GM23338 (cell line): ENCODE data around the gene PRR12. TPM values are rescaled to one million over a fixed set of nuclear protein-coding genes. Genes with fewer than 3 reads are reported as not detected.

ENCODE experiments used
- ATAC-seq: fragments of 200-7000 bp; cut with Tn5 transposase; 3 replicates; pipeline ENCODE4 v1.9.1; 2020
- DNase-seq: peaks from one replicate; pipeline ENCODE4 v3.0.0-alpha.2; 2015; ENCODE audit warnings: low spot score
- H2AFZ ChIP-seq: fragments of 200-600 bp; sonication (generic); 2 replicates; pipeline ENCODE4 v1.8.0; 2016; ENCODE audit warnings: antibody characterized with exemption, mild to moderate bottlenecking, moderate library complexity
- H3F3A ChIP-seq: fragments of 200-600 bp; sonication (generic); replicated peaks from 2 replicates; pipeline ENCODE4 v1.8.0; 2017; ENCODE audit warnings: antibody characterized with exemption, mixed run types, low read depth
- H3K27ac ChIP-seq: fragments of 200-600 bp; sonication (generic); 2 replicates; pipeline ENCODE4 v1.6.1; 2016; ENCODE audit warnings: low read depth
- H3K27me3 ChIP-seq: fragments of 200-600 bp; sonication (generic); 2 replicates; pipeline ENCODE4 v1.8.0; 2016; ENCODE audit warnings: mild to moderate bottlenecking, mixed run types, moderate library complexity; ENCODE audit not compliant: insufficient read depth
- H3K36me3 ChIP-seq: fragments of 200-600 bp; sonication (generic); 2 replicates; pipeline ENCODE4 v1.8.0; 2016; ENCODE audit warnings: mild to moderate bottlenecking; ENCODE audit not compliant: insufficient read depth
- H3K4me1 ChIP-seq: fragments of 200-600 bp; sonication (generic); 2 replicates; pipeline ENCODE4 v1.8.0; 2016; ENCODE audit warnings: mild to moderate bottlenecking, moderate library complexity; ENCODE audit not compliant: insufficient read depth
- H3K4me2 ChIP-seq: fragments of 200-600 bp; sonication (generic); 2 replicates; pipeline ENCODE4 v1.7.1; 2017; ENCODE audit warnings: mixed run types
- H3K4me3 ChIP-seq: fragments of 200-600 bp; sonication (generic); 2 replicates; pipeline ENCODE4 v1.6.1; 2016; ENCODE audit warnings: mixed run types
- H3K79me2 ChIP-seq: fragments of 200-600 bp; sonication (generic); replicated peaks from 2 replicates; pipeline ENCODE4 v1.8.0; 2017; ENCODE audit warnings: mild to moderate bottlenecking; ENCODE audit not compliant: insufficient read depth
- H3K9me2 ChIP-seq: fragments of 200-600 bp; sonication (generic); 2 replicates; pipeline ENCODE4 v1.8.0; 2017; ENCODE audit not compliant: insufficient read depth
- H4K20me1 ChIP-seq: fragments of 200-600 bp; sonication (generic); replicated peaks from 2 replicates; pipeline ENCODE4 v1.8.0; 2017; ENCODE audit warnings: mild to moderate bottlenecking; ENCODE audit not compliant: insufficient read depth
- H3K27ac Mint-ChIP-seq: 2 replicates; pipeline ENCODE4 v1.8.0; 2020; ENCODE audit warnings: inconsistent platforms, mild to moderate bottlenecking, moderate library complexity, mixed read lengths
- H3K27me3 Mint-ChIP-seq: 3 replicates; pipeline ENCODE4 v1.8.0; 2022; ENCODE audit warnings: low read depth, mild to moderate bottlenecking, moderate library complexity, mixed read lengths, inconsistent platforms; ENCODE audit not compliant: insufficient read depth, poor library complexity
- H3K36me3 Mint-ChIP-seq: 3 replicates; pipeline ENCODE4 v1.8.0; 2021; ENCODE audit warnings: low read depth, mild to moderate bottlenecking, inconsistent platforms, moderate library complexity, mixed read lengths
- H3K4me1 Mint-ChIP-seq: 3 replicates; pipeline ENCODE4 v1.8.0; 2020; ENCODE audit warnings: mild to moderate bottlenecking, inconsistent platforms, mixed read lengths
- H3K4me3 Mint-ChIP-seq: 3 replicates; pipeline ENCODE4 v1.8.0; 2021; ENCODE audit warnings: moderate library complexity, mild to moderate bottlenecking, inconsistent platforms, mixed read lengths
- H3K9me3 Mint-ChIP-seq: 3 replicates; pipeline ENCODE4 v1.8.0; 2020; ENCODE audit warnings: moderate library complexity, mild to moderate bottlenecking, inconsistent platforms, mixed read lengths
- CREB1 ChIP-seq: fragments of 250-450 bp; sonication (Bioruptor Pico); IDR thresholded peaks from 2 replicates; pipeline ENCODE4 v1.5.0; 2020; ENCODE audit warnings: low read depth, mild to moderate bottlenecking, moderate library complexity
- EZH2 ChIP-seq: fragments of 200-600 bp; sonication (generic); IDR thresholded peaks from one replicate; pipeline ENCODE4 v1.8.0; 2017; ENCODE audit warnings: antibody characterized with exemption, mild to moderate bottlenecking, low read depth; ENCODE audit not compliant: unreplicated experiment
- EZH2phosphoT487 ChIP-seq: fragments of 200-600 bp; sonication (generic); IDR thresholded peaks from one replicate; pipeline ENCODE4 v1.8.1; 2018; ENCODE audit warnings: antibody characterized with exemption; ENCODE audit not compliant: unreplicated experiment
- JUNB ChIP-seq: IDR thresholded peaks from one replicate; pipeline ENCODE4 v1.6.1; 2016; ENCODE audit warnings: antibody characterized with exemption; ENCODE audit not compliant: unreplicated experiment
- STAT1 ChIP-seq: IDR thresholded peaks from one replicate; pipeline ENCODE4 v1.6.1; 2016; ENCODE audit warnings: antibody characterized with exemption; ENCODE audit not compliant: unreplicated experiment
- ZNF114 ChIP-seq: fragments of 250-450 bp; sonication (Bioruptor Pico); IDR thresholded peaks from 2 replicates; pipeline ENCODE4 v1.5.0; 2020; ENCODE audit warnings: mild to moderate bottlenecking, moderate library complexity
- ZNF462 ChIP-seq: fragments of 250-450 bp; sonication (Bioruptor Pico); IDR thresholded peaks from 2 replicates; pipeline ENCODE4 v1.5.0; 2020; ENCODE audit warnings: mild to moderate bottlenecking, moderate library complexity
- polyA plus RNA-seq: library from polyadenylated mRNA; unstranded; fragments of >200 nt; fragmentation: Nextera tagmentation; extraction: Ambion mirVana; gene quantifications from 2 replicates; pipeline ENCODE4 v1.2.1, GENCODE V29; 2016
- total RNA-seq: library from RNA; depleted of rRNA; stranded (reverse); fragments of >200 nt; shearing (Covaris generic); gene quantifications from 2 replicates; pipeline ENCODE4 v1.2.3, GENCODE V29; 2014

PRR12 gene
- total and polyA plus RNA-seq, 2 experiments from 2014 or later, result 8.6 to 41.6 TPM

GRCh38 chr19:49589502-49589905, 1.5 kb upstream of the PRR12 start (continued):
- TF ChIP-seq ZNF462 (no peak), EZH2phosphoT487 (no peak), EZH2 (no peak)

GRCh38 chr19:49590071-49590970, 661 bp upstream of the PRR12 start:
- no peaks in the 10 kb centered on the region; the same call in 1 of the 2 replicates for H4K20me1 ChIP-seq
- H3K36me3 ChIP-seq, result peaks cover 8% of the 10 kb centered on the region; the same call in 1 of the 2 replicates
- H3K9me3 Mint-ChIP-seq, result no peaks in the 10 kb centered on the region; the same call in 2 of the 3 replicates
- peak overlapping the region; percentile 99 for H3K4me3 ChIP-seq
- H3K9me2 ChIP-seq, result no peaks in the 10 kb centered on the region
- H3K79me2 ChIP-seq, result peaks cover 29% of the 10 kb centered on the region
- peaks cover 26% of the 10 kb centered on the region for H3K36me3 Mint-ChIP-seq
- ATAC-seq (peak; percentile 75), DNase-seq (peak; percentile 100)
- peak overlapping the region; percentile 96 for H3K27ac ChIP-seq
- H3K27ac Mint-ChIP-seq, result peak overlapping the region; percentile 98
- H3K27me3 ChIP-seq, result no peaks in the 10 kb centered on the region
- H3K27me3 Mint-ChIP-seq, result peaks cover 22% of the 10 kb centered on the region
- H3K4me1 Mint-ChIP-seq, result peaks cover 14% of the 10 kb centered on the region
- H3K4me2 ChIP-seq, result peak overlapping the region; percentile 98
- H3F3A ChIP-seq, result peaks cover 26% of the 10 kb centered on the region
- H2AFZ ChIP-seq, result no peak overlapping the region
- peak overlapping the region; percentile 90 for H3K4me3 Mint-ChIP-seq
- H3K4me1 ChIP-seq, result peaks cover 14% of the 10 kb centered on the region
- TF ChIP-seq JUNB (no peak), STAT1 (no peak), CREB1 (CRISPR knock-in tag) (0 out of 2 replicates have a peak, but pooled peaks have one; percentile 2), ZNF114 (no peak), EZH2phosphoT487 (no peak), ZNF462 (no peak), EZH2 (no peak)
